Panc1 (cell line): Measurements from ENCODE around the gene SCN1B. TPM values are rescaled to one million over a fixed set of nuclear protein-coding genes. Genes with fewer than 3 reads are reported as not detected.
"Not testable (repeated sequence)": the region's sequence is repeated elsewhere in the genome, so short reads cannot be mapped to it uniquely, and the experiment has no call there.

Source experiments
- ATAC-seq: fragments of 200-7000 bp; cut with Tn5 transposase; 2 replicates; pipeline ENCODE4 v1.9.1; 2020; ENCODE audit warnings: mild to moderate bottlenecking, moderate library complexity
- BruUV-seq: library from RNA; stranded (reverse); fragments of 400-500 nt; replicated peaks from 2 replicates; lab custom pipeline; 2021; lab: Mats Ljungman, UMichigan
- CTCF ChIA-PET: fragments of 300-600 bp; sonication (Branson Sonifier 250); formaldehyde crosslinking; loops from one replicate; lab custom pipeline; 2022; ENCODE audit warnings: antibody characterized with exemption; lab: Charles Lee
- POLR2A ChIA-PET: fragments of 300-600 bp; sonication (Branson Sonifier 250); formaldehyde crosslinking; loops from one replicate; lab custom pipeline; 2022; ENCODE audit warnings: antibody characterized with exemption; lab: Charles Lee
- DNase-seq: peaks from one replicate; pipeline ENCODE4 v3.0.0-alpha.2; 2010; ENCODE audit warnings: low read depth, low spot score
- H3K27ac ChIP-seq: 2 replicates; pipeline ENCODE4 v1.5.1; 2011; ENCODE audit warnings: mild to moderate bottlenecking, low read length, inconsistent platforms
- H3K27me3 ChIP-seq: fragments of 200-500 bp; sonication (Bioruptor generic); 2 replicates; pipeline ENCODE4 v1.6.0; 2014; ENCODE audit warnings: low read length, inconsistent platforms; ENCODE audit not compliant: control insufficient read depth, insufficient read depth
- H3K36me3 ChIP-seq: fragments of 200-500 bp; sonication (Bioruptor generic); 2 replicates; pipeline ENCODE4 v1.5.1; 2014; ENCODE audit warnings: inconsistent platforms, mild to moderate bottlenecking, low read length, moderate library complexity; ENCODE audit not compliant: control insufficient read depth, insufficient read depth
- H3K4me1 ChIP-seq: 2 replicates; pipeline ENCODE4 v1.5.1; 2011; ENCODE audit warnings: inconsistent platforms, mild to moderate bottlenecking, low read length, moderate library complexity; ENCODE audit not compliant: control insufficient read depth, insufficient read depth
- H3K4me3 ChIP-seq, 2 experiments: 2 replicates each; pipeline ENCODE4 v1.5.1; 2011 to 2012; ENCODE audit warnings: low read depth in 2 of 2, low read length in 2 of 2, mild to moderate bottlenecking in 2 of 2, inconsistent platforms in 1 of 2, moderate library complexity in 1 of 2
- H3K9me3 ChIP-seq: fragments of 200-500 bp; sonication (Bioruptor generic); 2 replicates; pipeline ENCODE4 v1.5.1; 2014; ENCODE audit warnings: low read depth, mild to moderate bottlenecking, inconsistent platforms, low read length, moderate library complexity; ENCODE audit not compliant: control insufficient read depth, insufficient read depth
- CTCF ChIP-seq: fragments of 450-650 bp; IDR thresholded peaks from 2 replicates; pipeline ENCODE4 v1.5.1; 2017; ENCODE audit warnings: mild to moderate bottlenecking
- POLR2AphosphoS5 ChIP-seq: IDR thresholded peaks from 2 replicates; pipeline ENCODE4 v1.6.1; 2012; ENCODE audit warnings: mild to moderate bottlenecking, low read depth, low read length, moderate library complexity
- REST ChIP-seq, 2 experiments: IDR thresholded peaks; 2 replicates each; pipeline ENCODE4 v1.6.1; 2011 to 2012; ENCODE audit warnings: low read depth in 2 of 2, control low read depth in 1 of 2, low read length in 1 of 2, mild to moderate bottlenecking in 1 of 2, moderate library complexity in 1 of 2; ENCODE audit not compliant: insufficient read depth in 1 of 2
- SIN3A ChIP-seq: IDR thresholded peaks from 2 replicates; pipeline ENCODE4 v1.6.1; 2012; ENCODE audit warnings: low read depth, mild to moderate bottlenecking, low read length, moderate library complexity, borderline replicate concordance; ENCODE audit not compliant: insufficient read depth
- TCF7L2 ChIP-seq: IDR thresholded peaks from 2 replicates; pipeline ENCODE4 v1.6.1; 2011; ENCODE audit warnings: mild to moderate bottlenecking, low read depth, low read length, inconsistent platforms
- in situ Hi-C: cut with HindIII; loops from 2 replicates; pipeline ENCODE4 v1.10.0; 2016; ENCODE audit warnings: low sequenced_read_pairs, low pct_unique_long_range_greater_than_20kb
- intact Hi-C: fragments of 100-400 bp; cut with micrococcal nuclease; formaldehyde crosslinking; loops from one replicate; pipeline ENCODE4 v1.10.0; 2022; ENCODE audit not compliant: unreplicated experiment
- total RNA-seq: library from RNA; stranded (reverse); gene quantifications from one replicate; pipeline ENCODE4 v1.2.1, GENCODE V29; 2021; ENCODE audit not compliant: unreplicated experiment

The SCN1B gene
- total RNA-seq, 1 experiment from 2014 or later = 4.6 TPM

GRCh38 chr19:34991542-34992333, 38.5 kb upstream of the SCN1B start:
- POLR2A ChIA-PET = no interaction called here
- in situ Hi-C loops = no loop called here
- Histone ChIP-seq H3K27me3 (no peaks in the 10 kb centered on the region), H3K4me1 (peaks cover 16% of the 10 kb centered on the region), H3K9me3 (no peaks in the 10 kb centered on the region), H3K4me3 (no peak overlapping the region), H3K36me3 (no peaks in the 10 kb centered on the region), H3K27ac (no peak overlapping the region)
- TF ChIP-seq CTCF (no peak), TCF7L2 (no peak), POLR2AphosphoS5 (no peak), SIN3A (no peak), REST (IDR thresholded peaks at IDR 0.05; ENCODE audit: insufficient read depth in 1 of 2, low read depth in 2 of 2, low read length in 1 of 2) (no peak)
- intact Hi-C loops = no loop called here
- DNase-seq (no peak), ATAC-seq (no peak)
- CTCF ChIA-PET = no interaction called here
- no TSS peak for BruUV-seq

- ATAC-seq, in situ Hi-C loops, POLR2A ChIA-PET, DNase-seq, H3K27me3 ChIP-seq, intact Hi-C loops, BruUV-seq, H3K36me3 ChIP-seq, CTCF ChIA-PET, H3K4me3 ChIP-seq, H3K9me3 ChIP-seq, H3K27ac ChIP-seq: not testable (repeated sequence)
- H3K4me1 ChIP-seq = peaks cover 16% of the 10 kb centered on the region
These were observed 37.7 kb upstream of the SCN1B start for GRCh38 chr19:34992582-34992981.

GRCh38 chr19:34994286-34994642, 36.0 kb upstream of the SCN1B start:
- Histone ChIP-seq H3K27ac (peak overlapping the region; percentile 55; the same call in 1 of the 2 replicates), H3K36me3 (no peaks in the 10 kb centered on the region), H3K9me3 (no peaks in the 10 kb centered on the region), H3K4me3 (no peak overlapping the region), H3K4me1 (peaks cover 22% of the 10 kb centered on the region), H3K27me3 (no peaks in the 10 kb centered on the region)
- no peak for DNase-seq
- ATAC-seq = no peak
- ChIA-PET POLR2A (no interaction called here), CTCF (no interaction called here)
- intact Hi-C loops (no loop called here), in situ Hi-C loops (no loop called here)
- TF ChIP-seq TCF7L2 = no peak
- TF ChIP-seq POLR2AphosphoS5 = no peak
- TF ChIP-seq REST (IDR thresholded peaks at IDR 0.05; ENCODE audit: insufficient read depth in 1 of 2, low read depth in 2 of 2, low read length in 1 of 2) = no peak
- TF ChIP-seq CTCF = no peak
- no peak for TF ChIP-seq SIN3A
- no TSS peak for BruUV-seq
